B cell (primary cell): ENCODE results near the gene GBP5. TPM values are rescaled to one million over a fixed set of nuclear protein-coding genes. Genes with fewer than 3 reads are reported as not detected.

ENCODE experiments used
- ATAC-seq: fragments of 200-7000 bp; cut with Tn5 transposase; one replicate; pipeline ENCODE4 v1.10.0; 2021; ENCODE audit warnings: low read depth, mild to moderate bottlenecking, moderate number of reproducible peaks, moderate library complexity
- CTCF ChIA-PET: fragments of 350-600 bp; sonication (Branson Sonifier 250); formaldehyde crosslinking; loops from one replicate; lab custom pipeline; 2021; ENCODE audit warnings: antibody characterized with exemption, inconsistent platforms; lab: Charles Lee
- POLR2A ChIA-PET: fragments of 350-600 bp; sonication (Branson Sonifier 250); formaldehyde crosslinking; loops from one replicate; lab custom pipeline; 2021; ENCODE audit warnings: antibody characterized with exemption; lab: Charles Lee
- DNase-seq: peaks from one replicate; pipeline ENCODE4 v3.0.0; 2013
- H2AFZ ChIP-seq: 2 replicates; pipeline ENCODE4 v1.6.1; 2012; ENCODE audit warnings: mild to moderate bottlenecking, low read depth, low read length; ENCODE audit not compliant: insufficient read depth, poor library complexity, severe bottlenecking
- H3K27ac ChIP-seq, 2 donors: 1 replicate in 1 of 2; 2 replicates in 1 of 2; pipeline ENCODE4 v1.5.1; 2012 to 2013; ENCODE audit warnings: low read length in 2 of 2, mild to moderate bottlenecking in 2 of 2, moderate library complexity in 1 of 2
- H3K27me3 ChIP-seq, 4 experiments: fragments of 200-600 bp in 1 of 4; sonication (generic) in 1 of 4; replicated peaks in 1 of 4; 1 replicate in 2 of 4; 2 replicates in 2 of 4; pipeline versions ENCODE4 v1.6.1 to v1.7.0; 2013 to 2016; ENCODE audit warnings: low read length in 3 of 4, mild to moderate bottlenecking in 2 of 4, mixed read lengths in 1 of 4, moderate library complexity in 1 of 4; ENCODE audit not compliant: insufficient read depth in 4 of 4, control insufficient read depth in 3 of 4; ENCODE audit errors: control extremely low read depth in 1 of 4
- H3K36me3 ChIP-seq, 2 experiments: replicated peaks in 1 of 2; 1 replicate in 1 of 2; 2 replicates in 1 of 2; pipeline versions ENCODE4 v1.6.1 to v1.7.1; 2013; ENCODE audit warnings: low read length in 1 of 2; ENCODE audit not compliant: insufficient read depth in 2 of 2, control insufficient read depth in 1 of 2; ENCODE audit errors: control extremely low read depth in 1 of 2, extremely low read depth in 1 of 2
- H3K4me1 ChIP-seq, 2 donors: fragments of 200-600 bp in 1 of 2; sonication (generic) in 1 of 2; 1 replicate in 1 of 2; 2 replicates in 1 of 2; pipeline versions ENCODE4 v1.5.1 to v1.6.1; 2013 to 2017; ENCODE audit warnings: low read length in 2 of 2; ENCODE audit not compliant: control insufficient read depth in 2 of 2, insufficient read depth in 2 of 2
- H3K4me2 ChIP-seq: replicated peaks from 2 replicates; pipeline ENCODE3; 2012; ENCODE audit warnings: mild to moderate bottlenecking, low read depth, low read length; ENCODE audit not compliant: poor library complexity, severe bottlenecking
- H3K4me3 ChIP-seq, 5 experiments: fragments of 200-600 bp in 1 of 5; sonication (generic) in 1 of 5; 1 replicate in 3 of 5; 2 replicates in 2 of 5; pipeline versions ENCODE4 v1.5.1 to v1.7.0; 2011 to 2016; ENCODE audit warnings: low read length in 4 of 5, mild to moderate bottlenecking in 4 of 5, low read depth in 2 of 5, control low read depth in 1 of 5, moderate library complexity in 1 of 5; ENCODE audit not compliant: insufficient read depth in 1 of 5; ENCODE audit errors: control extremely low read depth in 1 of 5, extremely low read depth in 1 of 5
- H3K79me2 ChIP-seq: fragments of 200-600 bp; sonication (generic); one replicate; pipeline ENCODE4 v1.6.0; 2016; ENCODE audit warnings: low read length; ENCODE audit not compliant: control insufficient read depth, insufficient read depth
- H3K9ac ChIP-seq: fragments of 200-600 bp; sonication (generic); 2 replicates; pipeline ENCODE4 v1.6.1; 2017; ENCODE audit warnings: mild to moderate bottlenecking, low read length, moderate library complexity
- H3K9me3 ChIP-seq, 3 donors: one replicate each; pipeline versions ENCODE4 v1.6.1 to v1.7.1; 2013; ENCODE audit warnings: low read length in 2 of 3; ENCODE audit not compliant: control insufficient read depth in 2 of 3, insufficient read depth in 1 of 3; ENCODE audit errors: control extremely low read depth in 1 of 3
- H4K20me1 ChIP-seq: 2 replicates; pipeline ENCODE4 v1.6.0; 2012; ENCODE audit warnings: mild to moderate bottlenecking, low read length; ENCODE audit not compliant: insufficient read depth, control insufficient read depth, poor library complexity, severe bottlenecking
- H3K27ac Mint-ChIP-seq: one replicate; pipeline ENCODE4 v1.8.0; 2021; ENCODE audit warnings: mixed read lengths
- H3K27me3 Mint-ChIP-seq: one replicate; pipeline ENCODE4 v1.8.0; 2021; ENCODE audit warnings: mixed read lengths
- H3K4me1 Mint-ChIP-seq: one replicate; pipeline ENCODE4 v1.8.0; 2021; ENCODE audit warnings: mixed read lengths
- H3K4me3 Mint-ChIP-seq: one replicate; pipeline ENCODE4 v1.8.0; 2021; ENCODE audit warnings: mixed read lengths
- H3K9me3 Mint-ChIP-seq: one replicate; pipeline ENCODE4 v1.8.0; 2022; ENCODE audit warnings: mixed read lengths; ENCODE audit not compliant: insufficient read depth
- EZH2 ChIP-seq: IDR thresholded peaks from 2 replicates; pipeline ENCODE4 v1.6.1; 2012; ENCODE audit warnings: borderline replicate concordance, low read depth, mild to moderate bottlenecking, moderate library complexity, low read length; ENCODE audit not compliant: insufficient read depth, poor library complexity, severe bottlenecking
- WGBS: methylation state at CpG from one replicate; pipeline ENCODE4 v1.1.5; 2013; ENCODE audit warnings: missing lambda C conversion rate; ENCODE audit not compliant: insufficient coverage; 5-methylcytosine and 5-hydroxymethylcytosine counted together
- intact Hi-C: fragments of 100-400 bp; cut with micrococcal nuclease; formaldehyde crosslinking; loops from one replicate; pipeline ENCODE4 v1.10.0; 2022
- polyA plus RNA-seq: library from polyadenylated mRNA; depleted of rRNA; stranded (reverse); fragments of >200 nt; gene quantifications from 2 replicates; pipeline ENCODE4 v1.2.3, GENCODE V29; 2012
- total RNA-seq, 2 donors: library from RNA; stranded (reverse); fragments of 120-200 nt in 1 of 2; gene quantifications; 1 replicate in 1 of 2; 2 replicates in 1 of 2; pipeline versions ENCODE4 v1.2.3 to v1.2.4, GENCODE V29; 2013 to 2022
- TF ChIP-seq, protein P1 (sequence below): fragments of 200-600 bp; IDR thresholded peaks from one replicate; pipeline ENCODE4 v1.8.0; 2022; ENCODE audit warnings: antibody characterized with exemption, mild to moderate bottlenecking

The GBP5 gene
- total and polyA plus RNA-seq, 2 donors (not counting 1 experiment from before 2014, with no cell fraction given), result 17.6 to 25.2 TPM

DNA sequence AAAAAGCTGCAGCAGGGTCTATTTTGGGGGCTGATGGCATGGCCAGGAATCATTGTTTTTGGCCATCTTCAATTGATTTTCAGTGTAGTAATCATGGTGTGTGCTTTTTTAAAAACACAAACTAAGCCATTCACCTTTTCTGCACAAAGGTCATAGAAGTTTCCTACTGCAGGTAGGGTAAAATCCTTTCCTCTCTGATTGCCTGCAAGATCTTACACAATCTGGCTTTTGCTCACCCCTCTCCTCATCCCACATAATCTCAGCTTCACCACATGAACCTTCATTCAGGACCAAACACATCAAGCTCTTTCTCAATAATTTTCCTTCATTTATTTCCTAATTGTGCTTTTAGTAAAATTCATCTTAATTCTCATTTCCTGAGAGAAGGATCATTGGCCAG, 38.3 kb upstream of the GBP5 start:
- H3K27me3 Mint-ChIP-seq, result no peaks in the 10 kb centered on the region
- H3K4me3 ChIP-seq, result peak overlapping the region in 1 of 5 experiments; percentile 8
- no peaks in the 10 kb centered on the region for H3K9me3 Mint-ChIP-seq
- H3K4me2 ChIP-seq, result peak overlapping the region; percentile 37
- H3K4me3 Mint-ChIP-seq, result peak overlapping the region; percentile 20
- DNase-seq (no peak), ATAC-seq (no peak)
- no peaks in the 10 kb centered on the region for H3K36me3 ChIP-seq
- H3K27ac ChIP-seq, result no peak overlapping the region
- H4K20me1 ChIP-seq, result no peaks in the 10 kb centered on the region
- H3K9ac ChIP-seq, result peak overlapping the region; percentile 9
- H2AFZ ChIP-seq, result peak overlapping the region; percentile 28
- CTCF ChIA-PET, result interaction anchor here (1.0 to 1.1 kb wide), 2 partner anchors 47 to 226 kb away, joined by 3 read pairs; no protein-coding TSS in a partner anchor
- no peaks in the 10 kb centered on the region for H3K27me3 ChIP-seq
- peaks cover 0 to 4% (median 0%) of the 10 kb centered on the region in 3 donors for H3K9me3 ChIP-seq
- intact Hi-C loops, result no loop called here
- no peaks in the 10 kb centered on the region for H3K79me2 ChIP-seq
- TF ChIP-seq EZH2, result no peak
- TF ChIP-seq, protein P1, sequence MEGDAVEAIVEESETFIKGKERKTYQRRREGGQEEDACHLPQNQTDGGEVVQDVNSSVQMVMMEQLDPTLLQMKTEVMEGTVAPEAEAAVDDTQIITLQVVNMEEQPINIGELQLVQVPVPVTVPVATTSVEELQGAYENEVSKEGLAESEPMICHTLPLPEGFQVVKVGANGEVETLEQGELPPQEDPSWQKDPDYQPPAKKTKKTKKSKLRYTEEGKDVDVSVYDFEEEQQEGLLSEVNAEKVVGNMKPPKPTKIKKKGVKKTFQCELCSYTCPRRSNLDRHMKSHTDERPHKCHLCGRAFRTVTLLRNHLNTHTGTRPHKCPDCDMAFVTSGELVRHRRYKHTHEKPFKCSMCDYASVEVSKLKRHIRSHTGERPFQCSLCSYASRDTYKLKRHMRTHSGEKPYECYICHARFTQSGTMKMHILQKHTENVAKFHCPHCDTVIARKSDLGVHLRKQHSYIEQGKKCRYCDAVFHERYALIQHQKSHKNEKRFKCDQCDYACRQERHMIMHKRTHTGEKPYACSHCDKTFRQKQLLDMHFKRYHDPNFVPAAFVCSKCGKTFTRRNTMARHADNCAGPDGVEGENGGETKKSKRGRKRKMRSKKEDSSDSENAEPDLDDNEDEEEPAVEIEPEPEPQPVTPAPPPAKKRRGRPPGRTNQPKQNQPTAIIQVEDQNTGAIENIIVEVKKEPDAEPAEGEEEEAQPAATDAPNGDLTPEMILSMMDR, result no peak
- H3K27ac Mint-ChIP-seq, result no peak overlapping the region
- H3K4me1 Mint-ChIP-seq, result peaks cover 24% of the 10 kb centered on the region
- POLR2A ChIA-PET, result interaction anchor here (0.6 kb wide), 1 partner anchor 278 kb away, joined by 8 read pairs; no protein-coding TSS in a partner anchor
- H3K4me1 ChIP-seq, result peaks cover 21% of the 10 kb centered on the region in 2 donors

DNA sequence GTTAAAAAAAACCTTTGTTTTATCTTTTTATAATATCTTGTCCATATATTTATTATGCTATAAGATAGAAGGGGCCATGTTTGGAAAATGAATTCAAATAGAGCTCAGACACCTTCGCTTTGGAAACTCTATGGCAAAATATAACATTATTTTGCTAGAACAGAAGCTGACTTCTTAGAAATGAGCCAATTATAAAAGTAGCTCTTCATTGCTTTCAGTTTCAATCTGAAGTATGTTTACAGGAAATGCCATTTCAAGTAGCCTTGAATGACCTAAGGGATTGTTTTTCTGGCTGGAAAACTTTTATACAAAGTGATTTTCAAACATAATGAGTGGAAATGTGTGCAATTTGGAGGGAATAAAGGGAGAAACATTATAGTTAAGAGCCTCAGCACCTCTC, 37.8 kb upstream of the GBP5 start:
- Histone ChIP-seq H2AFZ (peak overlapping the region; percentile 28), H3K9ac (peak overlapping the region; percentile 9), H3K9me3 (no peaks in the 10 kb centered on the region), H3K4me2 (peak overlapping the region; percentile 37), H3K4me3 (peak overlapping the region in 1 of 5 experiments; percentile 8), H3K27ac (no peak overlapping the region), H3K27me3 (no peaks in the 10 kb centered on the region), H4K20me1 (no peaks in the 10 kb centered on the region), H3K36me3 (no peaks in the 10 kb centered on the region), H3K4me1 (peaks cover 21% of the 10 kb centered on the region in 2 donors), H3K79me2 (no peaks in the 10 kb centered on the region)
- Mint-ChIP-seq H3K4me3 (peak overlapping the region; percentile 42), H3K4me1 (peaks cover 24% of the 10 kb centered on the region), H3K27ac (peak overlapping the region; percentile 11), H3K27me3 (no peaks in the 10 kb centered on the region), H3K9me3 (no peaks in the 10 kb centered on the region)
- POLR2A ChIA-PET, result interaction anchor here (0.6 kb wide), 1 partner anchor 277 kb away, joined by 8 read pairs; no protein-coding TSS in a partner anchor
- CTCF ChIA-PET, result interaction anchor here (1.0 to 1.1 kb wide), 3 partner anchors 48 to 326 kb away, joined by 3 to 5 read pairs (median 3); no protein-coding TSS in a partner anchor
- TF ChIP-seq, protein P1, result no peak
- DNase-seq, result peak; percentile 18
- intact Hi-C loops, result no loop called here
- WGBS, result no CpG with 5 or more reads among the region's 1 CpG
- ATAC-seq, result no peak
